ENCODE results near the gene PPARD. TPM values are rescaled to one million over a fixed set of nuclear protein-coding genes. Genes with fewer than 3 reads are reported as not detected.
"Not testable (repeated sequence)": the region's sequence is repeated elsewhere in the genome, so short reads cannot be mapped to it uniquely, and the experiment has no call there.

PPARD gene
- polyA plus RNA-seq, 1 experiment = 26.9 TPM

GRCh38 chr6:35330541-35331119 is 11.7 kb upstream of the PPARD start:
- H3K27ac ChIP-seq (ENCODE audit: low read depth, low read length) = no peak overlapping the region
- no peak overlapping the region for H3K4me3 ChIP-seq (ENCODE audit: low read depth, low read length)
- H3K9me3 ChIP-seq (ENCODE audit: control insufficient read depth, insufficient read depth, low read length) = peaks cover 4% of the 10 kb centered on the region; the same call in 1 of the 2 replicates
- no peak for DNase-seq (ENCODE audit: low read depth, low spot score)
- CTCF ChIA-PET = interaction anchor here (1.3 to 3.0 kb wide), 2 partner anchors 12 kb away, joined by 6 to 13 read pairs; partner anchors contain the start of gene PPARD
- TF ChIP-seq, protein P1, sequence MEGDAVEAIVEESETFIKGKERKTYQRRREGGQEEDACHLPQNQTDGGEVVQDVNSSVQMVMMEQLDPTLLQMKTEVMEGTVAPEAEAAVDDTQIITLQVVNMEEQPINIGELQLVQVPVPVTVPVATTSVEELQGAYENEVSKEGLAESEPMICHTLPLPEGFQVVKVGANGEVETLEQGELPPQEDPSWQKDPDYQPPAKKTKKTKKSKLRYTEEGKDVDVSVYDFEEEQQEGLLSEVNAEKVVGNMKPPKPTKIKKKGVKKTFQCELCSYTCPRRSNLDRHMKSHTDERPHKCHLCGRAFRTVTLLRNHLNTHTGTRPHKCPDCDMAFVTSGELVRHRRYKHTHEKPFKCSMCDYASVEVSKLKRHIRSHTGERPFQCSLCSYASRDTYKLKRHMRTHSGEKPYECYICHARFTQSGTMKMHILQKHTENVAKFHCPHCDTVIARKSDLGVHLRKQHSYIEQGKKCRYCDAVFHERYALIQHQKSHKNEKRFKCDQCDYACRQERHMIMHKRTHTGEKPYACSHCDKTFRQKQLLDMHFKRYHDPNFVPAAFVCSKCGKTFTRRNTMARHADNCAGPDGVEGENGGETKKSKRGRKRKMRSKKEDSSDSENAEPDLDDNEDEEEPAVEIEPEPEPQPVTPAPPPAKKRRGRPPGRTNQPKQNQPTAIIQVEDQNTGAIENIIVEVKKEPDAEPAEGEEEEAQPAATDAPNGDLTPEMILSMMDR (IDR thresholded peaks at IDR 0.05; ENCODE audit: low read depth, low read length) = no peak
- POLR2A ChIA-PET = no interaction called here
- peaks cover 9% of the 10 kb centered on the region for H3K27me3 ChIP-seq (ENCODE audit: control insufficient read depth, insufficient read depth, low read length)

GRCh38 chr6:35332074-35332887 is 10.1 kb upstream of the PPARD start:
- CTCF ChIA-PET = interaction anchor here (0.8 to 3.0 kb wide), 2 partner anchors 10 kb away, joined by 4 to 13 read pairs; partner anchors contain the start of gene PPARD
- H3K9me3 ChIP-seq (ENCODE audit: control insufficient read depth, insufficient read depth, low read length); H3K27ac ChIP-seq (ENCODE audit: low read depth, low read length); DNase-seq (ENCODE audit: low read depth, low spot score); POLR2A ChIA-PET; H3K27me3 ChIP-seq (ENCODE audit: control insufficient read depth, insufficient read depth, low read length); H3K4me3 ChIP-seq (ENCODE audit: low read depth, low read length): not testable (repeated sequence)

- H3K4me3 ChIP-seq (ENCODE audit: low read depth, low read length) = no peak overlapping the region
- H3K27me3 ChIP-seq (ENCODE audit: control insufficient read depth, insufficient read depth, low read length) = peaks cover 3% of the 10 kb centered on the region
- no peaks in the 10 kb centered on the region for H3K9me3 ChIP-seq (ENCODE audit: control insufficient read depth, insufficient read depth, low read length)
- ChIA-PET CTCF (interaction anchor here (0.6 to 6.6 kb wide), 24 partner anchors 9 to 580 kb away, joined by 3 to 201 read pairs (median 4); partner anchors contain the start of genes FANCE, RPL10A and SRPK1), POLR2A (interaction anchor here (0.6 to 2.5 kb wide), 8 partner anchors 68 to 130 kb away, joined by 3 to 16 read pairs (median 4); partner anchors contain the start of gene FANCE)
- DNase-seq (ENCODE audit: low read depth, low spot score) = no peak
- H3K27ac ChIP-seq (ENCODE audit: low read depth, low read length) = no peak overlapping the region
- TF ChIP-seq, protein P1 (IDR thresholded peaks at IDR 0.05; ENCODE audit: low read depth, low read length) = no peak
Measured at GRCh38 chr6:35341557-35341956, 801 bp upstream of the PPARD start.

DNA sequence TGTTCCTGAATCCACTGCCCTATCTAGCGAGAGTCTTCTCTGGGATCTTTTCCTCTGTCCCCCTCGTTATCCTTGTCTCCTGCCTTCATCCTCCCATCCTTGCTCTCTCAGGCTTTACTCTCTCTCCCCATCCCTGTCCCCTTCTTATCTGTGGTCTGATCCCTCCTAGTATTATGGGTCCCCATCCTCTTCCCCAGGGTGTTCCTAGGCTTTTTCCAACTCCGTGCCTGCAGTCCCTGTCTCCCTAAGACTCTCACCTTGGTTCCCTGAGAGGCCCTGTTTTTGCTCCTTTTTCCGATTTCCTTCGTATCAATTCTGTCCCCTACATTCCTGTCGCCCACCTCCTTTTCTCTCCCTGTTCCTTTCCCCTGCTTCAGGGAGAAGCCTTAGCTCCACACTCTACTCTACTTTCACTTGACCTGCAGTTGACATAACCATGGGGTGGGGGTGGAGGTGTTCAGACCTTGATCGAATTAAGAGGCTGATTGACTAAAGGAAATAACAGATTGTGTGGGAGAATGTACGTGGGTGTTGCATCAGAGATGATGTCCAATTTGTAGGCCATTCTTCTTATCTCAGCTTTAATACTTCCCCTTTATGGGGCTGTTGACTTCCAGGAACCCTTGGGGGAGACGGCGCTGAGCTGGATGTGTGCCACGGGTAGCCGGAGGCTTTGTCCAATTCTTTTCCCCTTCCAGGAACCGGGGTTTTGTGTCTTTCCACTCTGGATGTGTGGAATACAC is 905 bp downstream of the PPARD start:
- ChIA-PET POLR2A (interaction anchor here (1.4 to 2.5 kb wide), 3 partner anchors 72 to 128 kb away, joined by 4 to 16 read pairs (median 8); no protein-coding TSS in a partner anchor), CTCF (interaction anchor here (0.9 to 6.6 kb wide), 8 partner anchors 13 to 124 kb away, joined by 3 to 201 read pairs (median 12); partner anchors contain the start of genes FANCE and RPL10A)
- TF ChIP-seq, protein P1 (IDR thresholded peaks at IDR 0.05; ENCODE audit: low read depth, low read length) = no peak
- peaks cover 3% of the 10 kb centered on the region for H3K27me3 ChIP-seq (ENCODE audit: control insufficient read depth, insufficient read depth, low read length)
- no peaks in the 10 kb centered on the region for H3K9me3 ChIP-seq (ENCODE audit: control insufficient read depth, insufficient read depth, low read length)
- no peak for DNase-seq (ENCODE audit: low read depth, low spot score)
- H3K27ac ChIP-seq (ENCODE audit: low read depth, low read length) = peak overlapping the region; percentile 31
- H3K4me3 ChIP-seq (ENCODE audit: low read depth, low read length) = peak overlapping the region; percentile 71
